ENCODE measurements around the gene PTPN9.
"Not testable (repeated sequence)": the region's sequence is repeated elsewhere in the genome, so short reads cannot be mapped to it uniquely, and the experiment has no call there.

PTPN9 gene

DNA sequence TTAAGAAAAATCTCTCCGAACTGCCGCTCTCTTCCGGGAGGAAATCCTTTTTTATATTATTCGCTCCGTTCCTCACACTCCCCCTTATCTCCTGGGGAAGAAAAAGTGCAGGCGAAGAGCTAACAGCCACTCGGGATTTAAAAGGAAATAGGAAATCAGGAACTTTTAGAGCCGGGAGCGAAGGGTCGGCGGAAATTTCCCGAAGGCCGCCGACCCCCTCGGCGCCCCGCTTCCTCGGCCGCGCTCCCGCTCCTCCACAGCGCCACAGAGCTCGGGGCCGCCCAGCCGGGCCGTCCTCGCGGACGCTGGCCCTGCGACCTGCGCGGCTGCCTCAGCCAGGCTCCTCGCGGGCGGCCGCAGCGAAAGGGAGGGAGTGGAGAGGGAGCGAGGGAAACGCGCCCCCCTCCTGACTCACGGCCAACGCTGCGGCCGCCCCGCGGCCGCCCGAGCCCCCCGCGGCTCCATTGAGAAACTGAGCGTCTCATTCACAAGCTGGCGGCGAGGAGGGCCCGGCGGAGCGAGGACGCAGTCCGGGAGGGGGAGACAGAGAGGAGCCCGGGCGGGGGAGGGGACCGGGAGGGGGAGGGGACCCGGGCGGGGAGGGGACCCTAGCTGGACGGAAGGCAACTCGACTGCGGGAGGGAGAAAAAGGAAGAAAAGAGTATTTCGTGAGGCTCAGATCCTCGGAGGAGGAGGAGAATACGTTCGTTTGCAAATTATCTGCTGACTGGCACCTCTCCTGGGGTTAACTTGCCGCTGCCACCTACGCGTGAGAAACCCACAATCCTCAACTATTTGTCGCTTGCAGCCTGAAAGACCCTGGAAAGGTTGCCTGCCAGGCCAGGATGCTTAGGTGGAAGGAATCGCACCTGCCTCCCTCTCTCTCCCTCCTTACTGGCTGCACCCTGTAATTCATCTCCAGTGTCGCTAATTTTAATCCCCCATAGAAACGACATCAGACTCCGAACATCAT lies at the start of gene PTPN9:
TSS of gene PTPN9 (minus strand) at position 368 of the 973 bp plus-strand sequence. CDS start 539 bp downstream, outside the sequence.
- DNase-seq (ENCODE audit: low read depth in 2 of 2), result peak; percentile 61 to 65

DNA sequence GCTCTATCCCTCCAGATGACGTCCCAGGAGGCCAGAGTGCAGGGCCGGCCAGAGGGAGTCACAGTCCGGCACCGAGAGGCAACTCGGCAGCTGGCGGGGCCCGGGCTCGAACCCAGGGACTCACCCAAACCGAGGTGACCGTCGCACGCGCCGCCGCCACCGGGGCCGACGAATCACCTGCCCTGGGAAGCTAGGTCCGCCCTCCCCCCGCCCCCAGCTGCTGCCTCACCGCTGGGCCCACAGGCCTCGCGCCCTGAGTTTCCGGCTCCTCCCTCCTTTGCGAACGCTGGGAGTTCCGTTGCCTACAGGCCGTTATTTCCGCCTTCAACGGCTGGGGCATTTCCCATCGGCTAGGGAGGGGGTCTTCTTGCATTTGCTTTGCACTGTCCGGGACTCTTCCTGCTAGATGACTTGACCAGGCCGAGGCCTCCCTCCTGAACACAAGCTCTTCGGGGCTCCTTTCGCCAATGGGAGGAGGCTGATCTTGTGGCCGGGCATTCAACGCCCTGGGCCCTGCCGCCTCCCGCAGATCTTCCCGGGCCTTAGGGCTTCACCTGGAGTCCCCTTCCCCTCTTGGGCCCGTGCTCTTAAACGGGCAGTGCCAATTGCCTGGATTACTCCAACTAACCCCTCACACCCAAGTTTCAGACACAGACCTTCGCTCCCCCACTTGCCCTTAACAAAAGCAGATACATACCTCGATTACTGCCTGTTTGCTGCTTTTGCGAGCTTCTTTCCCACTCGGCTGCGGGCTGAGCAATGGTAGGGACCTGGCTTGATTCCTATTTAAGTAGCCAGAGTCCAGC lies 46.6 kb upstream of the PTPN9 start, which contains the start of gene SNUPN:
TSS of gene SNUPN (minus strand) at position 184 of the 806 bp plus-strand sequence. CDS start 4,674 bp downstream, outside the sequence.
- peak; percentile 93 to 94 for DNase-seq (ENCODE audit: low read depth in 2 of 2)

DNA sequence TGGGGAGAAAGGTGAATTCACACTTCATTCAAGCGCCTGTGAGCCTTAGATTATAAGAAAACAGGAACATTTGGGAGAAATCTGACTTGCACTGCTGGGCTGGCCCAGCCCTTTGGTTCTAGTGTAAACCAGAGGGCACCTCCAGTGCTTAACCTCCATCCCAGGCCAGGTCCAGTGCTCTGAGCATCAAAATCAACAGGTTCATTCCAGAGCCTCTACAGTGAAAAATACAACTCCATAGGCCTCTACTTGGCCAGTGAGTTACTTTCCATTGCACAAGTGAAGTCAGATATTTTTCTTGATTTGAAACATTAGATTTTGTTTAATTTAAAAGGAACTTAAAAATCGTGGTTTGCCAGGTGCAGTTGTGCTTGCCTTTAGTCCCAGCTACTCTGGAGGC lies 43.4 kb upstream of the PTPN9 start:
- DNase-seq (ENCODE audit: low read depth in 2 of 2), result no peak

DNA sequence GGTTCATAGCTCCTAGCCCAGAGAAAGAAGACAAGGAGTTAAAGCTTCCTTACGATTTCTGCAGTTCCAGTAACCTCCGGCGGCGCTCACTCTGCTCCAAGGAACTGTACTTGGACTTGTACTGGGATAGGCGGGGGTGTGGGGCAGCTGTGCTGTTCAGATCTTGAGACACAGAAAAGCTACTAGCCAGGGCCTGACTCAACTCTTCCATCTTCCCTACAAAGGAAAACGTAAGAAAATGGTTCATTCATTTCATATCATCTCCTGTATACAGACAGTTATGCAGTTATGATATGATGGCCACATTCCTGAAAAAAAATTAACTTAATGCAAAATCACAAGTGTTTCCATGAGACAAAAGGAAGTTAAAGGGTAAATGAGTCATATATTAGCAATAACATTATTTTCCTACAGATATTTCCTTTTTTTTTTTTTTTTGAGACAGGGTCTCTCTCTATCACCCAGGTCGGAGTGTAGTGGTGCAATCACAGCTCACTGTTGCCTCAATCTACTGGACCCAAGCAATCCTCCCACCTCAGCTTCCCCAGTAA lies 41.8 kb upstream of the PTPN9 start:
- no peak for DNase-seq (ENCODE audit: low read depth in 2 of 2)

DNA sequence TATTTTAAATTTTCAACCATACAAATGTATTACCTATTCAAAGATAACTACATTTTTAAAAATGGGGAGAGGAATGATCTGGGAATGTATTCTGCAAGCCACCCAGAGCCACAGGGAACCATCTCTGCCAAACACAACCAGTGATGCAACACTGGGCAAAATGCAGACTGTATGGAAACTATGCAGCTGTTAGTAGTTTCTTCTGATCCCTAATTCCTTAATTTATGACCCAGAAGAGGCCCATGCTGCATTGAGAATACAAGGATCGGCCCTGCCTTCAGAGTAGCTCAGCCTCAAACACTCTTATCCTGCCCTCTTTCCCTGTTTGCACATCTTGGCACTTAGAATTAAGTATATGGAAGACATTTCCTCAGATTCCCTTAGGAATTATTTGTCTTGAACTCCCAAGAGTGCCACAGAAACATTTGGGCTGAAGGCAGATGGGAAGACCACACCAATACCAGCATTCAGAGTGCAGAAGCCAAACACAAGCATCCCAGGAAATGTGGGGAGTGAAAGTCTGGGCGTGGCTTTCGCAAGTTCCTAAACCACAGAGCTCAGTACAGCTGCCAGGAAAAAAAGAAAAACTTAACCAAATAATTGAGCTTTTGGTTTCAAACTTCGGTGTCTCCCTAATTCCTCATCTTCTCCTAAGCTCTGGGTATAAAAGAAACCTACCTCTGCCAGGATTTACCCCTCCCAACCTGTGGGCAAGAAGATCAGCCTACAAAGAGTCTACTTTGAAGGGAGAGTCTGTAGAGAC lies 41.1 kb upstream of the PTPN9 start:
- no peak for DNase-seq (ENCODE audit: low read depth in 2 of 2)

DNA sequence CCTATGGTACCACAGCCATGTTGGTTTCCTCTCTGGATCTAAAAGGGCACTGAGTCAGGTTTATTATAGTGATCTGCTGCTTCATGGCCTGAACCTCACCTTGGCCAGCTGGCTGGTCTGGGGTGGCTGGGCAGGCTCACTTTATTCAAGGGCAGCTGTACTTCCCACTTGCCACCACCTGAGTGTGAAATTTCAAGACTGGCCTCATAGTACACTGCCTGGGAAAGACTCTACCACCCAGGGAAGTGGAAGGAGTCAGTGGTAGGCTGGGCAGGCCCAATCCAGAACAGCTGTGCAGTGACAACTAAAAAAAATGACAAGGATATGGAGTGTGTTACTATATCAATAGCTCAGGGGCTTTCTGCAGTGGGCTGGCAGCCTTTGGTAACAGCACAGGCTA lies 37.7 kb upstream of the PTPN9 start:
- no peak for DNase-seq (ENCODE audit: low read depth in 2 of 2)

DNA sequence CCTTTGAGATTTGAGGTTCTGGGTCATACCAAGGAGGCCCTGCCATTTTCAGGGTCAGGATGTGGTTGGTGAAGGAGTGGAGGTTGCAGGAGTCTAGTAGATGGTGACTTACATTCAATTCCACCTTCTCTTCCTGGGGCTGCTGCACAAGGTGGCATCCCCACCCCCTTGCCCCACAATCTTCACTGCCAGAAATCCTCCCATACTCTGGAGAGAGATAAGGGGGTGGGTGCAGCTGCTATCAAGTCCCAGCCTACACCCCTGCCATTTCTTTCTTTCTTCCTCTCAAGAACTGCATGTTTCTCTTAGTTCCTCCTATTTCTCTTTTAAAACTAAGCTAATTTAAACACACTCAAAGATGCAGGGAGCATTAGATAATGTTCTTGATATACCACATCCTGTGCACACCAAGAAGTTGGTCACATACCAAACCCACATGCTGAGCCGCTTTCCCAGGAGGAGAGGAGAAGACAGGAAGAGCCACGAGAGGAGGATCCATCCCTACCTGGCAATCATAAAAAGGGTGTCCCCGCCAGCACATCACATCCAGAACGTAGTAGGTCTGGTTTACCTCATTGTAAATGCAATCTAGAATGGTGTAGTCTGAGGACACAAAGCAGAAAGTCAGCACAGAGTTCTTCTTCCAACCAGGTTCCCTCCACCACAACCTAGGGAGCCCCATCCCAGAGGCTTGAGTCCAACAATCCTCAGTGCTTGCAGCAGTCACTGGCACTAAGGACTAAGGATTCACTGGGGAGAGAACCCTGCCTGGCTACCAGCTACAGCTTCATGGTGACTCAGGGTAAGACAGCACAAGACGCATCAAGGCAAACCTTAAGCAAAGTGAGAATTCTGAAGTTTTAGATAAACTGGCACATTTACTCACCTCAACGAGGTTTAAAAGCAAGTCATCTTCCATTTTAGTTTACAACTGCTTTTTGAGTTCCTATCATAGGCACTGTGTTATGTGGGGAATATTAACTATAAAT lies 27.9 kb upstream of the PTPN9 start:
- DNase-seq (ENCODE audit: low read depth in 2 of 2), result no peak

DNA sequence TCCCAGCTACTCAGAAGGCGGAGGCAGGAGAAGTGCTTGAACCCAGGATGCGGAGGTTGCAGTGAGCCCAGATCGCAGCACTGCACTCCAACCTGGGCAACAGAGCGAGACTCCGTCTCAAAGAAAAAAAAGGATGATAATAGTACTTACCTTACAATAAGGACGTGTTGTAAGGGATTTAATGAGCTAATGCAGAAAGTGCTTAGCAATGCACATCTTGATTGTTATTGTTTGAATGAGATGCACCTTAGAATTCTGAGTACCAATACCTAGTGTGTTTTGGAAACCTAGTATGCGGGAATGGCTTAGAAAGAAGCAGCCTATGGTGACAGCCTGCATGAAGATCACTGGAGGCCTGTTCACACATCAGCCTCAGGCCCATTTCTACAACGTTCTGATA lies 26.9 kb upstream of the PTPN9 start:
- no peak for DNase-seq (ENCODE audit: low read depth in 2 of 2)

DNA sequence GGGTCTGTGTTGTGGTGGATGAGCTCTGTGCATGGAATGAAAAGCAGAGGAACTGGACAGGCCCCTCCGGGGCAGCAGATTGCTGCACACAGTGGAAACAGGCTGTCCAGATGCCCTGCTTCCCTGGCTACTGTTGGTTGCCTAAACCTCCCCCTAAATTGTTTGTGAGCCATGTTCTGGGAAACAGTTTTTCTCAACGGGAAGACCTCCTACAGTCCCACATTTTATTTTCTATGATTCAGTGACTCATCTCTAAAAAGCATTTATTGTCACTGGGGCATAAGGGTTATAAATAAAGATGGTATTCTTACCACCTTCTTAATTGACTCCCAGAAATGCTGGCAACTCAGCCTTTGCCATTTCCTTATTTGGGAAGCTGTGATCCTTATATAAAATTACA lies 20.3 kb upstream of the PTPN9 start:
- DNase-seq (ENCODE audit: low read depth in 2 of 2), result no peak

DNA sequence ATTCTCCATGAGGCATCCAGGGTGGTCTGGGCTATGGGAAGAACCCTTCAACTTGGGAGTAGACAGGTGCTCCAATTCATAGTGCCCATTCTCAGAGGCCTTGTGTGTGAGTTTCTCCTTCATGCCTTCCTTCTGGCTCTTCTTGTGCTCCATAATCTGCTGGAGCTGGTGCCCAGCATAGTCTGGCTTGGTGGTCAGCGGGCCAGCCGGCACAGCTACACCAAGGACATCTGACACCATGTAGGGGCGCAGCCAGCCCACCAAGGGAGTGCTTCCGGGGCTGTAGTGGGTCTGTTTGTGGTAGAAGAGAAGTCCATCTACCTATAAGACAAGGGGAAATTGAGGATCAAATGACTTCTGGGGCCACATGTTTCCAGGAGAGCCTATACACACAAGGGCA lies 19.2 kb upstream of the PTPN9 start:
- no peak for DNase-seq (ENCODE audit: low read depth in 2 of 2)

DNA sequence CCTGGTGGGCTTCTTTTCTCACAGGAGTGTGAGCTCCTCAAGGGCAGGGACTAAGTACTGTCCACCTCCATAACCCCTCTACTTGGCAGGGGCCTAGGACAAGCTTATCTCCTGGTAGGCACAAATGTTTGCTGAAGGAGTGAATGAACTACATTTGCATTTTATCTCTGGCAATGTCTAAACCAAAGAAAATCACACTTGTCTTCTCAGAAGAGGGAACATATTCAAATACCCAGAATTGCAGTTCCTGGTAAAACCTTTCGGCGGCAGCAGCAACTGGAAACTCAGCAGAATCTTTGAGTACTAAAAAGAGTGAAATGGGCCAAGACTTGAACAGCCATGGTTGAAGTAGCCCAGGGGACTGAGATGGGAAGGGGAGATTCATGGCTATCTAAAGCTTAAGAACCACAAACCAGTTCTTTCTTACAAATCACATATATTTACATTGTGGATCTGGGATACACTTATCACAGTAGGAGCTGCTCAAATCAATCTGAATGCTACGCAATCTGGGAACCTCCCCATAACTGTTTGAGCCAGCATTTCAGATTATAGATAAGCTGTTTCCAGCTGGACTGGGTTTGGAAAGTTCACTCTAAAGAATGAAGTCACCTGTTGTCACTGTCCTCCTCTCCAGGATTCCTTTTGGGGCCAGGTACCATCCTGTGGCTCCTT lies 18.7 kb upstream of the PTPN9 start:
- DNase-seq (ENCODE audit: low read depth in 2 of 2), result no peak

DNA sequence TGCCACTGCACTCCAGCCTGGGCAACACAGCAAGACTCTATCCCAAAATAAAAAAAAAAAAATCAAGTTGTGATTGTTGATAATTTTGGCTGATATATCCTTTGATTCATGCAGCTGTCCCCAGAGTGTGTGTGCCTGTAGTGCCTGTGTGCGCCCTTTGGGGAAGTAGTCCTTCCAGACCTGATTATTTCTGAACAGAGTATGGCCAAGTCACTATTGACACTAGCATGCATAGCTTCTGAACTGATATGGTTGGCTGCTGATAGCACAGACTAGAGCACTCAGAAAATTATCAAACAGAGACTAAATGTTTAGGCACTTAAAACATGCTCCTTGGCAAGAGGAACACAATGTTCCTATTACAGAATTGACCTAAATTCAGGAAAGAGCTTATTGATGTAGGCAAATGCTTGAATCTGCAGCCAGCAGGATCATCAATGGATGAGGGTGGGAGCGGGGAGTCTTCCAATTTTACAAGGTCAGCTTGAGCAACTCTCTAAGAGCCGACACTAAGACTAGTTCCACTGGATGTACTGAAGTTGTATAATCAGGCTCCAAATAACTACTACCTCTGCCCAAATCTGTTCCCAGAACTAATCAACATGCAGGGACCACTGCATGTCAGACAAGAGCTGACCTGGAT lies 17.7 kb upstream of the PTPN9 start:
- DNase-seq (ENCODE audit: low read depth in 2 of 2), result no peak

DNA sequence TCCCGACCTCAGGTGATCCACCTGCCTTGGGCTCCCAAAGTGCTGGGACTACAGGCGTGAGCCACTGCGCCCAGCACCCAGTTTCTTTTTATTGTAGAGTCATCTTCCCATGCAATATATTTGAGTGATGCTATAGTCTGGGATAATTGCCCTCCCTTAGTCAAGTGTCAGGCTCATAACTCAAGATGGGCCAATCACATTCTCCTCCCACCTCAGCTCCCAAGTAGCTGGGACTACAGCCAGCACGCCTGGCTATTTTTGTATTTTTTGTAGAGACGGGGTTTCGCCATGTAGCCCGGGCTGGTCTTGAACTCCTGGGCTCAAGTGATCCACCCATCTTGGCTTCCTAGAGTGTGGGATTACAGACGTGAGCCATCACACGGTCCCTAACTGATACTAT lies 15.2 kb upstream of the PTPN9 start:
- DNase-seq (ENCODE audit: low read depth in 2 of 2), result no peak

DNA sequence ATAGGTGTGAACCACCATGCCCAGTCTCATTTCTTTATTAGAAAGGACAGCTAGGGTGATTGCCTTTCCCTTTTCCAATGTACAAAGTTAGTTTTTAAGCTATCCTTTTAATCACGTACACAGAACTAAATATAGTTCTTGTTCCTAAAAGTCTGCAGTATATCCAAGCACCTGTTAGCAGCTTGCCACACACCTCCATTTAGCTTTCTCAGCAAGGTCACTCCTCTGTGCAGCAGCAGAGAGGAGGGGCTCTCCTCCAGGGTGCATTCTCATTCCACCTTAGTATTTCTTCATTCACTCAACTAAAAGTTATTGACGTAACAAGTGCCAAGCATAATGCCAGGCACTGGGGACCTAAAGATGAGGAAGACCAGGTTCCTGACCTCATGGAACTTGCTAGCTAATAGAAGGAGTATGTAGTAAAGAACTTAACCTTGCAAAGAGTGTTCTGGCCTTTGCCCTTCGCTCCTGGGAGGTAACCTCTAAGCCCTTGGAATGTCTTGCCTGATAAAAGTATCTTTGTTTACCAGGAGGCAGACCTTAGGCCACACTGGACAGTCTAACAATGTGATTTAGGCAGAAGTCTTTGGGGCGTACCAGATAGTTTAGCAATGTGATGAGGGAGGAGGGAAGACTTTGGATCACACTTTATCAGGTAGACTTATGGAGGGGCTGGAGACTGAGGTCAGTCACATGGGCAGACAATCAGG lies 12.7 kb upstream of the PTPN9 start:
- DNase-seq (ENCODE audit: low read depth in 2 of 2), result no peak

DNA sequence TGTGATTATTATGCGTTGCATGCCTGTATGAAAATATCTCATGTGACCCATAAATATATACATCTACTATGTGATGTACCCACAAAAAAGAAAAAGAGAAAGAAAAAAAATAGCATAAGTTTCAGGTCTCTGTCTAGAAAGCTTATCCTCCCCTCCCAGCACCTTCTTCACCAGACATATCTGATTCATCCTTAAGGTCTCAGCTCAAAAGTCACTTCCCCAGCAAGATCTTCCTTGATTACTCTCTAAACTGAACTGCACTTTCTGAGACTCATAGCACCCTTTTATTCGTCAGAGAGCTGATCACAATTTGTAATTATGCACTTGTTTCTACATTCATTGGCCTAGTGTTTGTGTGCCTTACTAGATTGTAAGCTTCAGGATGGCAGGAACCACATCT lies 11.1 kb upstream of the PTPN9 start:
- no peak for DNase-seq (ENCODE audit: low read depth in 2 of 2)

DNA sequence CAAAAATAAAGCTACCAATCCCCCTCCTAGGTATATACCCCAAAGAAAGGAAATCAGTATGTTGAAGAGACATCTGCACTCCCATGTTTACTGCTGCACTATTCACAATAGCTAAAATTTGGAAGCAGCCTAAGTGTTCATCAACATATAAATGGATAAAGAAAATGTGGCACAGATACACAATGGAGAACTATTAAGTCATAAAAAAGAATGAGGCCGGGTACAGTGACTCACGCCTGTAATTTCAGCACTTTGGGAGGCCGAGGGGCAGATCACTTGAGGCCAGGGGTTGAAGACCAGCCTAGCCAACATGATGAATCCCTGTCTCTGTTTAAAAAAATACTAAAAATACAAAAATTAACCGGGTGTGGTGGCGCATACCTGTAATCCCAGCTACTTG lies 10.0 kb upstream of the PTPN9 start:
- no peak for DNase-seq (ENCODE audit: low read depth in 2 of 2)

DNA sequence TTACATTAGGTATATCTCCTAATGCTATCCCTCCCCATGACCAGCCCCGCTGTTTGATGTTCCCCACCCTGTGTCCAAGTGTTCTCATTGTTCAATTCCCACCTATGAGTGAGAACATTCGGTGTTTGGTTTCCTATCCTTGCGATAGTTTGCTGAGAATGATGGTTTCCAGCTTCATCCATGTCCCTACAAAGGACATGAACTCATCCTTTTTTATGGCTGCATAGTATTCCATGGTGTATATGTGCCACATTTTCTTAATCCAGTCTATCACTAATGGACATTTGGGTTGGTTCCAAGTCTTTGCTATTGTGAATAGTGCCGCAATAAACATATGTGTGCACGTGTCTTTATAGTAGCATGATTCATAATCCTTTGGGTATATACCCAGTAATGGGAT lies 7.3 kb upstream of the PTPN9 start:
- not testable (repeated sequence) for DNase-seq (ENCODE audit: low read depth in 2 of 2)

DNA sequence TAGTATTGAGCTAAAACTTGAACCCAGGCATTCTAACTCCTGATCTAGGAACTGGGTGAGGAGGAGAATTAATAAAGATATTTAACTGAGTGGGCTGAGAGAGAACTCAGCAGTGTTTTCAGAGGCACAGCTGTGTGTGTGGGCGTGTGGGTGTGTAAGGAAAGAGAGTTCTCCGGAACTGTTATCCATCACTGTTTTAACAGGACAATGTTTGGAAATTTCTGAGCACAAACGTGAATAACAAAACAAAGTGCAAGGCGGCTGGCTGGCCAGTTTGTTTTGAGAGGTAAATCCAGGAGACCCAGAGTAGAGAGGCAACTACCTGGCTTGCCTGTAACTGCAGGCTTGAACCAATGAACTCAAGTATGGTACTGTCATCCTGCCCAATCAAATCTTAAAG lies 5.0 kb upstream of the PTPN9 start:
- DNase-seq (ENCODE audit: low read depth in 2 of 2), result no peak

DNA sequence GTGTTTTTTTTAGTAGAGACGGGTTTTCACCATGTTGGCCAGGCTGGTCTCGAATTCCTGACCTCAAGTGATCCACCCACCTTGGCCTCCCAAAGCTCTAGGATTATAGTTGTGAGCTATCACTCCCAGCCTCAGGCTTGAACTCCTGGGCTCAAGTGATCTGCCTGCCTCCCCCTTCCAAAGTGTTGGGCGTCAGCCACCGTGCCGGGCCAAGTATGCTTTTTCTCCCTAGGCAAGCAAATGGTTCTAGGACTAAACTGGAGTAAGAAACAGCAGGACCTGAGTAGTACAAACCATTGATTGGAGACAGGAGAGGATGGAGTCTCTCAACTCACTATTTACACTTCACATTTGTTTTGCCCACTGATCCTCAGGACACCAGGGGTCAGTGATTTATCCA lies 4.6 kb upstream of the PTPN9 start:
- no peak for DNase-seq (ENCODE audit: low read depth in 2 of 2)
